Right ventricle myocardium superior (tissue), 1 donor: ENCODE results near the gene PARP15. TPM values are rescaled to one million over a fixed set of nuclear protein-coding genes. Genes with fewer than 3 reads are reported as not detected.

Experiments used
- ATAC-seq: fragments of 200-7000 bp; cut with Tn5 transposase; one replicate; pipeline ENCODE4 v1.9.1; 2020; ENCODE audit warnings: mild to moderate bottlenecking; ENCODE audit not compliant: poor library complexity
- DNase-seq: peaks from one replicate; pipeline ENCODE4 v3.0.0-alpha.2; 2020
- intact Hi-C: fragments of 100-400 bp; cut with DNase I; formaldehyde crosslinking; loops from one replicate; pipeline ENCODE4 v1.11.2; 2022
- long read RNA-seq: library from polyadenylated mRNA; unstranded; transcript quantifications from one replicate; pipeline ENCODE4 v2.0.0, GENCODE V29; 2021
- total RNA-seq: library from RNA; stranded (reverse); fragmentation: NEBNext Ultra II Directional; extraction: Animal tissue kit (Norgen Biotek cat#: 25700); gene quantifications from one replicate; pipeline ENCODE4 v1.2.1, GENCODE V29; 2021
- donor health status: DM: no; HTN: yes; CAD: no; lungs with severe emphysema.

PARP15 gene
- 0.40 TPM for total RNA-seq
- long read RNA-seq: 0 reads

- DNase-seq: peak; percentile 42
- ATAC-seq: peak; percentile 82
- intact Hi-C loops: no loop called here
These were observed at the start of gene PARP15 for GRCh38 chr3:122577409-122578031. TSS of gene PARP15 (plus strand) at chr3:122577650. CDS start at chr3:122577668, 18 bp downstream.

GRCh38 chr3:122530164-122530563 lies 47.3 kb upstream of the PARP15 start:
- no peak for ATAC-seq
- intact Hi-C loops: no loop called here
- DNase-seq: no peak

DNA sequence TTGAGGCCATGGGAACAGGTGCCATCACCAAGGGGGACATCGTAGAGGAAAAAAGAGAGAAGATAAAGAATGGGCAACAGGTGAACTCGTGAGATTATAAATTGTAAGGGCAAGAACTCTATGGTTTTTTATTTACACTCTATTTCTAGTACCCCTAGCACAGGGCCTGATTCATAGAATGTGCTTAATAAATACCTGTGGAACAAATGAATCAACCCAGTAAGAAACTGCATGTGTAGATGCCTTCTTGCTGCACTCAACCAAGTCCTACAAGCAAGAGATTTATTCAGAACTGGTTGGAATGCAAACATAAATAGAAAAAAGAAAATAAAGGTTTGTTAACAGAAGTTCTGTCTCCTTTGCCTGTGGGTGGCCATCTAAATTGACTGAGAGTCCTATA lies 44.0 kb upstream of the PARP15 start:
- intact Hi-C loops: no loop called here
- ATAC-seq (no peak), DNase-seq (no peak)

DNA sequence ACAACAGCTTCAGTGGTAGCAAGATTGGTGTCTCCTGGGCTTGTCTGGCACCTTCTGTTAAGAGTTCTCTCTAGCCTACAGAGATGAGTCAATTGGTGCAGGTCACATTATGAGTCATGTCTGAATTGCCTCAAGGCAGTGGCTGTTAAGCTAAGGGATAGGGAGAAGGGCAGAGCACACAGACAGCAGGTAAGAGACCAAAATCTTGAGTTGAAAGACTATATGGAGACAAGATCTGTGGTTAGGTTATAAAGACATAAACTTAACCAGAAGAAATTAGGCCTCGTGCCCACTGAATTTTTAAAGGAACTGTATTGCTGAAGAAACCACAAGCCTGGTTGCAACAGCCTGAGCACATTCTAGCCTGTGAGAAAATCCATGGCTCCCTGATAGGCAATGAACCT lies 43.5 kb upstream of the PARP15 start:
- intact Hi-C loops: no loop called here
- DNase-seq (no peak), ATAC-seq (no peak)

DNA sequence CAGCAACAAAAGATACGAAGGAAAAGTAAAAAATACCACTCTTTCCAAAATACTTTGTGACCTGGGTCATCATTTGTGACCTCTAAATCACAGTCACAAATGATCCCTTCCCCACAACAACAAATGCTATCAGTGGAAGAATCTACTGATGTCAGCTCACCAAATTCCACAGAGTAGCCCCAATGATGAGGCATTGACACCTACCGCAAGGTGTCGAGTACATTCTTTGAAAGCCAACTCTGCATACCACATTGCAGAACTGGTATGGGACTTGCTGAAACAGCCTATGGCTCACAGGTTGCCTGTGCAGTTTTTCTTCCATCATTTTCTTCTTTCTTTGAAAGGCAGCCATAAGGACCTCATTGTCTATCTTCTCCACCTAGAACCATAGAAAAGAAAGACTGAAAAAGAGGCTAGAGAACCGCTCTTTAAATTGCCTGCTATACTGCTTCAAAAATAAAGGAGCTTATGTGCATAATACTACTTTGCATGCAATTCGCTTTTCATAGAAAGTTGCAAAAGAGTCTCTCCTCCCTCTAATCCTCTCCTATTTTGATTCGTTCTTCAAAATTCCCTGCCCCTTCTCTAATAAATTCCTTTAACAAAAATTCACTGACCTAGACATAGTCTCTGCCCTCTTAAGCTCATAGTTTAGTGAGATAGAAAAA lies 41.4 kb upstream of the PARP15 start:
- intact Hi-C loops: no loop called here
- no peak for DNase-seq

GRCh38 chr3:122536632-122537001 lies 40.8 kb upstream of the PARP15 start:
- intact Hi-C loops: no loop called here
- ATAC-seq: no peak
- DNase-seq: no peak

More for the DNA sequence above, 41.4 kb upstream of the PARP15 start:
- no peak for ATAC-seq

DNA sequence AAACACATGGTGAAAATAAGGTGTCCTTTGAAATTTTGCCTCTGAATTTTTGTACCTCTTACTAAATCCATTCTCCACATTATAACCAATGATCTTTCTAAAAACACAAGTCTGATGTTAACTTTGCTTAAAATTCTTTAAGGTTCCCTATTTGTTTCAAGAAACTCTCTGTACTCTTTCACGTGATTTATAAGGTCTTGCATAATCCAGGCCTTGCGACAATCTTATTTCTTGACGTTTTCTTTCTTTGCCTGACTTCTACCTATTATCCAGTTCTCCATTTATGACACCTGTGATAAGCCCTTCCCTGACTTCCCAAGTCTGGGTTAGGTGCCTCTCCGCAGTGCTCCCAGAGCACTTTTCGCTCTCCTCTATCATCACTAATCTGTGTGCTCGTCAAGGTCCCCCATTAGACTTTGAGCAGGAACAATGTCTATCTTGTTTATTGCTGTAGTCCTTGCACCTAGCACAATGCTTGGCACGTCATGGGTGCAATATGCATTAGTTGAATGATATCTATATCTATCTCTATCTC lies 38.4 kb upstream of the PARP15 start:
- intact Hi-C loops: no loop called here
- ATAC-seq (no peak), DNase-seq (no peak)

GRCh38 chr3:122546151-122546550 lies 31.3 kb upstream of the PARP15 start:
- ATAC-seq: no peak
- DNase-seq: no peak
- intact Hi-C loops: no loop called here

- ATAC-seq (no peak), DNase-seq (no peak)
- intact Hi-C loops: no loop called here
These were observed 29.4 kb upstream of the PARP15 start for GRCh38 chr3:122548076-122548475.

DNA sequence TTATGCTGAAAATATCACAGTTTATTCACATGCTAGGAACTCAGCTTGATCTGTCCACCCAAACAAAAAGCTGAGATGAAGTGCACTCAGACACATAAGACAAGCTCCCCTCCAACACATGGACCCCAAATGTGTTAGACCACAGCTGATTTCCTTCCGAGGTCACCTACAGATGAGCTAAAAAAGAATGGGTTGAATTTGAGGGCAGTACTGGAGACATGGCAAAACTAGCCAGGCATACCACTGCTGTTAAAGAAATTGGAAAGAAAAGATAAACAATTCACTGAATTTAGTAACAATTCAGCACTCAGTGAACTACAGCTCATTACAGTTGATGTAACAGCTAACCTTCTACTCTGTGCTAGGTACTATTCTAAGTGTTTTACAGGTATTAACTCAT lies 28.8 kb upstream of the PARP15 start:
- no peak for ATAC-seq
- DNase-seq: no peak
- intact Hi-C loops: no loop called here

GRCh38 chr3:122553171-122553570 lies 24.3 kb upstream of the PARP15 start:
- ATAC-seq (no peak), DNase-seq (no peak)
- intact Hi-C loops: no loop called here

- DNase-seq: no peak
- ATAC-seq: peak; percentile 53
- intact Hi-C loops: no loop called here
These were observed 22.0 kb upstream of the PARP15 start for GRCh38 chr3:122555275-122556071.

DNA sequence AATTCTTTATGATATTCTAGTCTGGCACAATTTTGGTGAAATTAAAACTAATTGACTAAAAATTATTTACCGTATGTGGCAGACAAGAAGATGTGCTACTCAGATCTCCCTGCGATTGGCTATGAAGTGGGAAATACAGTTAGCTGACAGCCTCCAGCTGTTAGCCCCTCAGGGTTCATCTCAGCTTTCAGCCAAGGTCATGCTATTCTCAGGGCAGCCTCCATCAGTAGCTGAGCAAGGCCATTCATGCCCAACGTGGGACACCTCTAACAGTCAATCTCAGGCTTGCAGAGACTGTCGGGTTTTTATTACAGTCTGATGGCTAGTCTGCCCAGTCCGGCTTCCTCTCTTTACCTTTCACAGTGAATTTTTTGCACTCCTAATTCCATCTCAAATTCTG lies 20.1 kb upstream of the PARP15 start:
- intact Hi-C loops: no loop called here
- no peak for ATAC-seq
- DNase-seq: no peak

- ATAC-seq (no peak), DNase-seq (no peak)
- intact Hi-C loops: no loop called here
These were observed 18.8 kb upstream of the PARP15 start for GRCh38 chr3:122558605-122559004.

DNA sequence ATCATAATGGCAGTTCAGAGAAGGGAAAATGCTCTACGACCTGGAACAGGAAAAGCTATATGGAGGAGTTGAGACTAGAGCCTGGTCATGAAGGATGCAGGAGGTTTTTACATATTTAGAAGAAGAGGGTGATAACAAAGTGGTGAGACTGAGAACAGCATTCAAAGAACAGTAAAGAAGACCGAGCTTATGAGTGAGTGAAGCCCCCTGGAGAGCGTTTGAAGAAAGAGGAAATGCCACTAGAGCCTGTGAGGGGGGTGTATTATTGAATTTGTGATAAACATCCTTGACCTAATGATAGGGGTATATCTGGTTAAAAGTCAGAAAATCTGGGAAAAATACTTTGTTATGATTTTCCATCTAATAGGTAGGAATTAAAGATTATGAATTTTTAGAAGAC lies 17.5 kb upstream of the PARP15 start:
- intact Hi-C loops: loop anchor here (5.0 kb wide), 1 partner anchor 117 kb away; no protein-coding TSS in a partner anchor
- no peak for ATAC-seq
- no peak for DNase-seq

DNA sequence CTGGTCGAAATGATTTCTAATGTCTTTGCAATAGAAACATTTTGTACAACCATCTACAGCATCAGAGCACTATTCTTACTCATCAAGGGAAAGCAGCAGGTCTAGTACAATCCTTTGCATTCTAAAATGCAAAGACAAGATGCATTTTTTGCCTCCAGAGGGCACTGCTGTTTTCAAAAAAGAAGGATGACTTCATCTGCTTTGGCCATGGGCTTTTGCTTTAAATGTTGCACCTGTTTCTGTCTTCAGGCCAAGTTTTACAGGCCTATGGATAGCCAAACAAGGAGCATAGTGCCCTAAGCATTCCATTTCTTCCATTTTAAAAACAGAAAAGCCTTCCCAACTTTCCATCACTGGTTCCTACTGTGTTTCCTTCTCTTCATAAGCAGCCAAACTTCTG lies 16.8 kb upstream of the PARP15 start:
- DNase-seq (no peak), ATAC-seq (no peak)
- intact Hi-C loops: loop anchor here (5.0 kb wide), 1 partner anchor 117 kb away; no protein-coding TSS in a partner anchor

- DNase-seq (no peak), ATAC-seq (no peak)
- intact Hi-C loops: loop anchor here (5.0 kb wide), 1 partner anchor 114 kb away; no protein-coding TSS in a partner anchor
These were observed 14.3 kb upstream of the PARP15 start for GRCh38 chr3:122562923-122563716.

DNA sequence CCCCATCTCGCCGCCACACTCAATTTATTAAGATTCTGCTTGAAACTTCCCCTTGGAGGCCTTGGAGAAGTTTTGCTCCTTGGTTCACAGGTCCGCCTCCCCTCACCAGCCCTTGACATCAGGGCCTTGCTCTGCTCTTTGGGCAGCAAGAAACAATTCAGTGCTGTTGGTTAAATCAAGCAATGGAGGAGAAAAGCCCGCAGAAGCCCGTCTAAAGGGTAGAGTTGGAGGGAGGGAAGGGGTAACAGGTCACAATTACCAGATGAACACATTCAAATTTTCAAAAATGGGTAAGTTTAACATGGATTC lies 13.8 kb upstream of the PARP15 start:
- intact Hi-C loops: loop anchor here (5.0 kb wide), 1 partner anchor 114 kb away; no protein-coding TSS in a partner anchor
- ATAC-seq (peak; percentile 34), DNase-seq (no peak)
